ENCODE measurements around the gene SF3B1.

DNA sequence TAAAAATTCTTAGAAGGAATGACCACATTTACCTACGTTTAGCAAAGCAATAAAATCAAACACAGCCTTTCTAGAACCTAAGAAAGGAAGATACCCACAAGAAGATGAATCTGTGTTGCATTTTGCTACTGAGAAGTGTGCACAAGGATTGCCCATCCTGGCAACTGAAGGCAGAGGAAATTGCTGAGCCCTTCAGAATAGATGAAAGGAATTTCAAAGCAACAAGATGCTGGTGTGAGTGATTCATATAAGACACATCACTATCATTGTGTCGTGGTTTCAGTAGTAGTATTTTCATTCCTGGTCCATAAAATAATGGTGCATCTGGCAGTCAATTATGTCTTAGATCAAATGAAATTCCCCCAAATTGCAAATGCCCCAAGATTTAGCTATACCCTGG lies 75.9 kb downstream of the SF3B1 start:
- TF ChIP-seq, protein P1, sequence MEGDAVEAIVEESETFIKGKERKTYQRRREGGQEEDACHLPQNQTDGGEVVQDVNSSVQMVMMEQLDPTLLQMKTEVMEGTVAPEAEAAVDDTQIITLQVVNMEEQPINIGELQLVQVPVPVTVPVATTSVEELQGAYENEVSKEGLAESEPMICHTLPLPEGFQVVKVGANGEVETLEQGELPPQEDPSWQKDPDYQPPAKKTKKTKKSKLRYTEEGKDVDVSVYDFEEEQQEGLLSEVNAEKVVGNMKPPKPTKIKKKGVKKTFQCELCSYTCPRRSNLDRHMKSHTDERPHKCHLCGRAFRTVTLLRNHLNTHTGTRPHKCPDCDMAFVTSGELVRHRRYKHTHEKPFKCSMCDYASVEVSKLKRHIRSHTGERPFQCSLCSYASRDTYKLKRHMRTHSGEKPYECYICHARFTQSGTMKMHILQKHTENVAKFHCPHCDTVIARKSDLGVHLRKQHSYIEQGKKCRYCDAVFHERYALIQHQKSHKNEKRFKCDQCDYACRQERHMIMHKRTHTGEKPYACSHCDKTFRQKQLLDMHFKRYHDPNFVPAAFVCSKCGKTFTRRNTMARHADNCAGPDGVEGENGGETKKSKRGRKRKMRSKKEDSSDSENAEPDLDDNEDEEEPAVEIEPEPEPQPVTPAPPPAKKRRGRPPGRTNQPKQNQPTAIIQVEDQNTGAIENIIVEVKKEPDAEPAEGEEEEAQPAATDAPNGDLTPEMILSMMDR (IDR thresholded peaks at IDR 0.05), result no peak
- TF ChIP-seq POLR2A (IDR thresholded peaks at IDR 0.05), result no peak

Data from gastroesophageal sphincter (tissue), 3 donors.